CD4-positive, alpha-beta T cell treated with Interleukin-17A for 4 hours (primary cell): ENCODE data around the gene IL12B.
"Not testable (repeated sequence)": the region's sequence is repeated elsewhere in the genome, so short reads cannot be mapped to it uniquely, and the experiment has no call there.

Experiments
- DNase-seq: peaks from one replicate; pipeline ENCODE4 v3.0.0-alpha.2; 2020; ENCODE audit warnings: mixed read lengths

IL12B gene

DNA sequence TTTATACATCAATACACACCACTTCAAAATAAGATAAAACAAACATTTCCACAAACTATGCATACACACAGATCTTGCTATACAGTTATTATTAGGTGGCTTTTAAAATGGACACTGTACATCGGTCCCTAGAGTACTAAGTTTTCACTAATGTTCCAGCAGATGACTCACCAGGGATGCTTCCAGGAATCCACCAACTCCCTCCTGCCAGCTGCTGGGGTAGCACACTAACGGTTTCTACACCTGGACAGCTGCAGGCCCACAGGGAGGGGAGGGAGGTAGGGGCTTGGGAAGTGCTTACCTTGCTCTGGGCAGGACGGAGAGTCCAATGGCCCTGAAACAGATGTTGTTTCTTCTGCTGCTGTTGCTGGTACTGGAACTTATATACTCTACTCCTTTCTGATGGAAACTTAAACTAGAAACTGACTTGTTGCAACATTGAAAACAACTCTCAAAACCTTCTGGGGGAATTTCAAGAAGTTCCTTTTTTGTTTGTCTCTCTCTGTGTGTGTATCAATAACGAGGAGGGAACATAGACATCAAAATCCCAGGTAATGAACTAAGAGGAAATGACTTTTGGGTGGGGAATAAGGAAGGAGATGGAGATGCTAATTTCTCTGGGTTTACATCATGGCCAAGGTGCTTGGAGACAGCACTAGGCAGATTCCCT, at the start of gene IL12B:
Gene IL12B, minus strand, starts transcription at position 357 of the 670 bp plus-strand sequence. CDS start 3,705 bp downstream, outside the sequence.
- DNase-seq: no peak

DNA sequence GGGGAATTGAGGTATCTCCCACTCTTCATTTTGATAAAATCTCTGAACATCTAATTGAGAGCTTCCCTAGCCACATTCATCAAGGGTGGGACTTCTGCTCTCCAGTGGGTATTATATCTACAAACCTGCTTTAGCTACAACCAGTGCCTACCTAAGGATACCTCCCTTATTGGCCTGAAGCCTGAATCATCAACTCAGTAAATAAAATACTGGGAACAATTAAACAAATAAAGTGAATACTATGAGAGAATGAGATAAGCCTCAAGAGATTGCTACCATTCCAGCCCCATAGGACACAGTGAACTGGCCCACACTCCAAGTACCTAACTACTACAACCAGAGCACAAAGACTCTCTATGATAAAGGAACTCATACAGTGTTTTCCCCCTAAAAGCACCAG, 47.4 kb upstream of the IL12B start:
- no peak for DNase-seq

DNA sequence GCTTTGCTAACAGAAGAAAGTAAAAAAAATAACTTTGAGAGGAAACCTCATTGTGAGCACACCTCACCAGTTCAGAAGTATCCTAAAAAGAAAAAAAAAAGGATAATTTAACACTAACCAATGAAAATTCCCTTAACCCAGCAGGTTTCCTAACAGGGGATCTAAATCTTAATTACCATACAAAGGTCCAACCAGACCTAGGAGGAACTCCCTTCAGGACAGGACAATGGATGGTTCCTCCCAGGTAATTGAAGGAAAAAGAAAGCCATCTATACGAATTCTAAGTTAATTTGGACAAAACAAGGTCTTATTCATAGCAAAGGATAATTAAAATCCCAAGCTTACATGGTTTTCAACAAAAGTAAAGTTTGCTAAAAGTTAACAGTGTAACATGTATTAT, 37.6 kb upstream of the IL12B start:
- not testable (repeated sequence) for DNase-seq

DNA sequence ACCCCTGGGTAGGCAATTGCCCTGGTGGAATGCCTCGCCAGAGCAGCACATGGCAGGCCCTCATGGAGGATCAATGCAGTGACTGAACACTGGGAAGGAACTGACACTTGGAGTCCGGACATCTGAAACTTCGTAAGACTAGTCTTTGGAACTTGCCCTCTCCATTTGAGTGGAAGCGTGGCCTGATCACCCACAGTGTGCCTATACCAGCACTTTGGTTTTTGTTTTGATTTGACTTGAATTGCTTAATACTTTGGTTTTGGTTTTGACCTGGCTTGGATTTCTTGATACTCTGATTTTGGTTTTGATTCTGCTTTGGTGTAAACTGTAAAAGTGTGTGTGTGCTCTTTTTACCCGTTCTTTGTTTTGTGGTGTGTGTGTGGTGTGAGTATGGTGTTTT, 36.5 kb upstream of the IL12B start:
- not testable (repeated sequence) for DNase-seq

DNA sequence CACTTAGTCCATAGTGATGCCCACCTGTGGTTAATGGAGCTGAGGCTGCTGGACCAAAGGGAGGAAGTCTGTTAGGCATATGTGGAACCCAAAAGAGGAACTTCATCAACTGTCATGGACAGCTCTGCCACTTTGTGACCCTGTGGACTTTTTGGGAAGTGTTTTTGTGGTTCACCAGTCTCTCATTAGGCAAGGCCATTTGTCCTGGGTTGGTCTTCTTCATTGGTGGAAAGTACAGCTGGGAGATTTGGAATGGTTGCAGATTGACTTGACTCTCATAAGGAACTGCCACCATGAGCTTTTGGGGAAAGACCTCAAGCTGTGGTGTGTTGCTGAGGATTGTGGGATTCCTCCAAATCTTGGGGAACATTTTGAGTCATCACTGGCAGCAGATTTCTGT, 31.9 kb upstream of the IL12B start:
- no peak for DNase-seq

DNA sequence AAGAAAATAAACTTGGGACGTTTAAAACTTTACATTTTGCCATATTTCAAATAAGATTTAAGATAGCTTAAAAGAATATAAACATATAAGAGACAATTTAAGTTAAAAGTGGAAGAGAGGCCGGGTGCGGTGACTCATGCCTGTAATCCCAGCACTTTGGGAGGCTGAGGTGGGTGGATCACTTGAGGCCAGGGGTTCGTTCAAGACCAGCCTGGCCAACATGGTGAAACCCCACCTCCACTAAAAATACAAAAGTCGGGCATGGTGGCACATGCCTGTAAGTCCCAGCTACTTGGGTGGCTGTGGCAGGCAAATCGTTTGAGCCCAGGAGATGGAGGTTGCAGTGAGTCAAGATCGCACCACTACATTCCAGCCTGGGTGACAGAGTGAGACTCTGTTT, 29.6 kb upstream of the IL12B start:
- DNase-seq: not testable (repeated sequence)

DNA sequence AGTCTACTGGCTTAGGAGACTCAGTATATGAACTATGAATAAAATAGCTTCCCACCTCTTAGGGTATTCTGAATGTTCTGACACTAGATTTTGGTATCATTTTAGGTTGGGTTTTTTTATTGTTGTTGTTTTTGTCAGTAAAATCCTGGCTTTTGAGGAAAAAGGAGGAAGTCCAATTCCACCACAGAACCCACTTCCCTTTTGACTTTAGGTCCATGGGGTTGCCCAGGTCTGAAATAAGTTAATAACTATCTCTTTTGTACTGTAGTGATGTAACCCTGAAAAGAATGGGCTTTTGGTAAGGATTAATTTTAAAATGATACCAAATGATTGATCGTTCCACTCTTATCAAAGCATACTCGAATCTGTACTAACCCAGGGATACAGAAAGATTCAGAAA, 29.1 kb upstream of the IL12B start:
- DNase-seq: no peak

DNA sequence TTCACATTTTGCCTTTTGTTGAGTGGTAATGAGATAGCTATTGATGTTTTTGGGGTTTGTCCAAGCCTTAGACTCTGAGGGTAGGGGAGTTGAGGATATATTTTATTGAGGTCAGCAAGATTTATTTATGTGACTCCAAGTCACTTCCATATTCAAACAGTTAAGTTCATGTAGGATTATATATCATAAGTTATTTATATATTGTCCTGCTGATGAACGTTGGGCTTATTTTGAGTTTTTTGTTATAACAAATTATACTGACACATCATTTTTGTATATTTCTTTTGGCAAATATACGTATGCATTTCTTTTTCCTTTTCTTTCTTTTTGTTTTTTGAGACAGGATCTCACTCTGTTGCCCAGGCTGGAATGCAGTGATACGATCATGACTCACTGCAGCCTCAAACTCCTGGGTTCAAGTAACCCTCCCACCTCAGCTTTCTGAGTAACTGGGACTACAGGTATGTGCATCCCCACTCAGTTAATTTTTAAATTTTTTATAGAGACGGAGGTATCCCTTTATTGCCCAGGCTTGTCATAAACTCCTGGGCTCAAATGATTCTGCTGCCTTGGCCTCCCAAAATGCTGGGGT, 23.5 kb upstream of the IL12B start:
- no peak for DNase-seq

DNA sequence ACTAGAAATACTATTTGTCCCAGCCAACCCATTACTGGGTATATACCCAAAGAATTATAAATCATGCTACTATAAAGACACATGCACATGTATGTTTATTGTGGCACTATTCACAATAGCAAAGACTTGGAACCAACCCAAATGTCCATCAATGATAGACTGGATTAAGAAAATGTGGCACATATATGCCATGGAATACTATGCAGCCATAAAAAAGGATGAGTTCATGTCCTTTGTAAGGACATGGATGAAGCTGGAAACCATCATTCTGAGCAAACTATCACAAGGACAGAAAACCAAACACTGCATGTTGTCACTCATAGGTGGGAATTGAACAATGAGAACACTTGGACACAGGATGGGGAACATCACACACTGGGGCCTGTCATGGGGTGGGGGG, 20.4 kb upstream of the IL12B start:
- DNase-seq: not testable (repeated sequence)

DNA sequence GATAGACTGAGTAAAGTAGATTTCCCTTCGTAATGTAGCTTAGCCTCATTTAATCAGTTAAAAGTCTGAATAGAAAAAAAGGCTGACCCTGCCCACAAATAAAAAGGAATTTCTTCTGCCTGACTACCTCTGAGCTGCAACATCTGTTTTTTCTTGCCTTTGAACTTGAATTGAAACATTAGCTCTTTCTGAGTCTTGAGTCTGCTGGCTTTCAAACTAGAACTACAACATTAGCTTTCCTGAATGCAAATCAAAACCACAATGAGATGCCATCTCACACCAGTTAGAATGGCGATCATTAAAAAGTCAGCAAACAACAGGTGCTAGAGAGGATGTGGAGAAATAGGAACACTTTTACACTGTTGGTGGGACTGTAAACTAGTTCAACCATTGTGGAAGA, 19.9 kb upstream of the IL12B start:
- DNase-seq: not testable (repeated sequence)

DNA sequence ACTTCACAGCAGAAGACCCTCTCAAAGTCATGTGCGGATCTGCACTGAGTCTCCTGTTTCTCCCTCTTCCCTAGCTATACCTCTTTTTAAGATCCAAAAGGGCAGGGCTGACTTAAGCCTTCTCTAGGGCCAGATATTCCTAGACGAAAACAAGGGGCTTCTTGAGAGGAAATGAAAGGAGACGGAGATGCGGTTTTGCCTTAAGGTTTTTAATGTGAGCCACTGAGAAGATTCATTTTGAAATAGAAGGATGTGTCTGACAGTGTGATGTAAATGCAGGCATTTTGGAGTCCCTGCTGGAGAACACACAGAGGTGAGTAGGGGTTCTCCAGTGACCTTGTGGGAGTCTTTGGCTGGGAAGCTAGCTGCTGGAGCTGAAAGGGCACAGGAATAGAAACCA, 15.6 kb upstream of the IL12B start:
- no peak for DNase-seq

DNA sequence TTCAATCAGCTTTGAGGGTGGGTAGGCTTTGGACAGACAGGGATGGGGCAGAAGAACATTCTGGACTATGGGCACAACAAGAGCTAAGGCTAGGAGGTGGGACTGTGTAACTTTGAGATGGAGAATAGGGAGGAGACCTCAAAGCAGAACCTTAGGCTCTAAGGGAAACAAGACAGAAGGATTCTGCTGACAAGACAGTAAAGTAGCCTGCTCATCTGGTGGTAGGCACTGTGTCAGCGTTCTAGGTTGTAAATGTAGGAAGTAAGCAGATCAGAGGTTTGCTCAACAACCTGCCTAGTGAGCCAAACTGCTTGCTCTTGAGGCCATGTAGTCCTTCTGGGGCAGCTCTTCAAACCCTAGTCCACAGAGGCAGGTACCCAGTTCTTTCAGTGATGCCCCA, 15.0 kb upstream of the IL12B start:
- DNase-seq: no peak

DNA sequence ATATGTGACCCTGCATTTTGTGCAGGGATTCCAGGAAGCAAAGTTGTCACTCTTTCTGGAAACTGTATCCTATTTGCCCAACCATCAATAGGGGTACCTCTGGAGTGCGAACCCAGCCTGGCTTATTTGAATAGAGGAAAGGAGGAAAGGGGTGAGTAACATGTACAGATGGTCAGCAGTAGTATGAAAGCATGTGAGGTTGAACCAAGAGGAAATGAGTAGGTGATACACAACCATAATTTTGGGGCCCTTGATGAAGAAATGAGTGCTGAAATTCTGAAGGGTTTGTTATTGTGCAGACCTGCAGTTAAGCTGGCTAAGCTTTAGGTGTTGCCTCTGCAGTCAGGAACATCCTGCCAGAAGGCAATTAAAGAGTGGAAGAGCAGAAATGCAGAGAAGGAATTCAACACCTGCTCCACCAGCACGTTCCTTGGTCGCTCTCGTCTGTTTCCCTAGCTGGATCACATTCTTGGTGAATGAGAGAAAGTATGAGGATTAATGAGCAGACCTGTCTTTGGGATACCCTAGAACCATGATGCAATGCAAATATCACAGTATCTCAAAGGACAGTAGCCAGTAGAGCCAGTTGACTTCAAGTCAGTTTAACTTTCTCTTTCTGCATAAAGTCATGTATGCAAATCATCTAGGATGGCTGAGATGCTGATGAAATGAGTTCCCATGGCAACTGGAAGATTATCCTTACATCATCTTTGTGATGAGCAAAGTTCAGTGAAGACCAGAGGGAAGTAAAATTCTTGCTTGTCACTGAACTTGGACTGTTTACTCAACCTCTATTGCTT, 13.2 kb upstream of the IL12B start:
- no peak for DNase-seq

DNA sequence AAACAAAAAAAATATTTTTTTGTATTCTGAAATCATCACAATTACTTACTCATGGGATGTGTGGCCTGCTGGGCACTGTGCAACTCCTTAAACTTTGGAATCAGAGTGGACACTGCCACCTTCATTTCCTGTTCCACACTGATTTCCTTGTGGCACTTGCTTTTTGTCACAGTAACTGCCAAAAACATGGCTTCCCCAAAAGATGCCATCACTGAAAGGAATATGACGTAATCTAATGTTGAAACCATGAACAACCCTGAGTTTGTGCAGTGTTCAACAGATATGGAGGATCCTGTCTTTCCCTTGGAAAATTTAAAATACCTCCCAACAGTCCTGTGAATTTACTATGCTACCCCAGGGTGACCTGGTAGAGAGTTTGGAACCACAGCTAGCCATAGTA, 12.6 kb upstream of the IL12B start:
- DNase-seq: no peak

DNA sequence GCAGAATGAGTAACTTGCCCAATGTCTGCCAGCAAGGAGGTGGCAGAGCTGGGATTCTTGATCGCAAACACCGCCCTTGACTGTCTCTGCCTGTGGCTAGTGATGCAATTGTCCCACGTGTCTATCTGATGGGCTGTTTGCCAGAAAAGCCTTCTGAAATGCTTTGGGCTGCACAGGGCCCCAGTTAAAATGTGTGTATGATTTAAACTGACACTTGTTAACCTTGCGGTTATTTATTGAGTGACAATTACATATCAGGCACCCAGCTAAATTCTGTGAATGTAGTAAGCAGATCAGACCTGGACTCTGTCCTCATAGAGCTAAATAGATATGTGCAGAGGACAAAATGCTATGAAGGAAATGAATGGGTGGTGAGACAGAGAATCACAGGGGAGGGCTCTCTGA, 11.6 kb upstream of the IL12B start:
- peak; percentile 66 for DNase-seq

DNA sequence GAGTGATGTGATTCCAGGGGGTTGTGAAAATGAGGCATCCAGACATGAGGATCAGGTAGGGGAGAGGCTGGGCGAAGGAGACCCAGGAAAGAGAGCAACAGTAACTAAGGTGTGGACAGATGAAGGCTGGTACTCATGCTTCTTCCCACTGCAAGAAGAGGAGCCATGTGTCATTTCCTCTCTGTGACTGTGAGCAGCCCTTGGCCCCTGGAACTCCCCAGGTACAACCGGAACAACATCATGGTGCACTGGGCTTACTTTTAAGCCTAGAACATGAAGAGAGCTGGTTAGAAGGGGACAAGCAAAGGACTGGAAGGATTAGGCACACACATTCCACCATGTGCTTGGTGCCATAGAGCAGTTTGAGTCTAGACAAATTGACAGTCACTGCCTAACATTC, 10.9 kb upstream of the IL12B start:
- DNase-seq: peak; percentile 13

DNA sequence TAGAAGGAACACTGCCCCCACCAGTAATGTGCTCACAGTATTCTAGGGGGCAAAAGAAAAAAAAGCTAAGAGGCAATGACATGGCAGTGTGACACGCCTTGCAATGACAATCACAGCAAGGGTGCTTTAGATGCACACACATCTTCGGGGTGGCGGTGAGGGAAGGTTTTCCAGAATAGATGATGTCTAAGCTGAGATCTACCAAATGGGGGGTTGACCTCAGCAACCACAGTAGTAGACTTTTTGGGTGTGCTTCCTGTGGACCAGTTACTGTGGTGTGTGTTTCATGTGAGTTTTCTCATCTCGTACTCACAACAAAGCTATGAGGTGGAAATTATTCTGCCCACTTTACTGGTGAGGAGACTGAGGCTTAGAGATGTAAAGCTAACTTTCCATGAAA, 10.2 kb upstream of the IL12B start:
- DNase-seq: peak; percentile 16

DNA sequence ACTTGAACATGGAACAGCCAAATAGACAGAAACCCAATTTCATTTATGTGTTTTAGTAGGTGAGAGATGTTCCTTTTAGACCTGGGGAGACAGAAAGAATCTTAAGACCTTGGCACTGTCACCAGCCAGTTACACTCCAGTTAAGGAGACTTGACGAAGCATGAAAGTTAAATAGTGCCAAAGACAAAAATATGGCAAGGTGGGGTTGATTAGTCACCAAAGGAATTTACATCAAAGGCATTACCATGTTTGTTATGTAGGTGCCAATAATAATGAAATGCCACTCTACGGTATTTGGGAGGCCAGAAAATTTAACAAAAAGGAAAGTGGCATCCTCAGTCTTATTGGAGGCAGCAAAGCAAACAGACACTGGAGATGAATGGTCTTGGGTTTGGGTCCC, 9.2 kb upstream of the IL12B start:
- DNase-seq: no peak

DNA sequence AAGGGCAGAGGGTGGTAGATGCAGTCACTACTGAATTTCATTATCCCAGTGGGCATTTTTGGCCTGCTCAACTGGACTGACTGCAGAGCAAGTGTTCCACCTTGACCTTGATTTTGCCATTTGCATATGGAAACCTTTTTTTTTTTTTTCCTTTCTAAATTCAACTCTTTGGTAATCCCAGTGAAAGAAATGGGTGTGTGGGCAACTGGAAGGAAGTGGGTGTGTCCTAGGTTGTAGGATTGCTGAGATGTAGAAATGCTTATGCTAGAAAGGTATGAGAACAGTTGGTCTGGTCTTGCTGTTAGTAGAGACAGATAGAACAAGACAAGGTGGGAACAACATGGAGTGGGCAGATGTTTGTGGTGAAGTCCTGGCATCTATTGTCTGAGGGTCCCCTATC, 7.8 kb upstream of the IL12B start:
- DNase-seq: no peak

DNA sequence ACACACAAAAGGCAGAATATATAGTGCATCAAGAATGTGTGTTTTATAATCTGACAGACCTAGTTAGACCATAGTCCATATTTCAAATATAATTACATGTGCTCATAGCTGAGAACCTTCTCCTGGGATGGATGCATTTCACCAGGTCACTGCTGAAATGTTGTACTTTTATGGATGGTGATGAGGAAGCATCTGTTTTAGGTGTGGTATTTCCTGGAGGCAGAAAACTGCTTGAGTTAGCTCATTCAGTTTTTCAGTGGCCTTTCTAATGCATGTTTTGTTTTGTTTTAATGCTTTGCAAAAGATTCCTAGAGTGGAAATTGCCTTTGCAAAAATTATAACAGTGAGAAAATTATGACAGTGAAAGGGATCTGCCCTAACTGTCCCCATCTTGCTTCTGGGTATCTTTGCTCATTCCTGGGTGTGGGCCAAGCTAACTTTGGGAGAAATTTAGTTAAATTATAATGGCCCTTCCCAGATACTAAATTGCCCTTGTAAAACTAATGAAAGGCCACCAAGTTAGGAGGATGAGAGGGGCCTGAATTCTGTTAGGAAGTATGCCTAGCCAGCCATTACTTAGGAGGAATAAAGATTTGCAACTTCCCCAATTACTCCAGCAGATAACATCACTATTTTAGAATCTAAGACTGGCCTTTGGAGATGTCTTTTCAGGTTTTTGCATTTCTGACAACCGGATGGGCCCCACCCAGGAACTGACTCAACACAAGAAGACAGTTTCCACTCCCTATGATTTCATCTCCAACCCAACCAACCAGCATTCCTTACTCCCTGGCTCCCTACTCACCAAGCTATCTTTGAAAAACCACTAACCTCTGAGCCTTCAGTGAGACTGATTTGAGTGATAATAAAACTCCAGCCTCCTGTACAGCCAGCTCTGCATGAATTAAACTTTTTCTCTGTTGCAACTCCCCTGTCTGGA, 7.0 kb upstream of the IL12B start:
- DNase-seq: peak; percentile 61

DNA sequence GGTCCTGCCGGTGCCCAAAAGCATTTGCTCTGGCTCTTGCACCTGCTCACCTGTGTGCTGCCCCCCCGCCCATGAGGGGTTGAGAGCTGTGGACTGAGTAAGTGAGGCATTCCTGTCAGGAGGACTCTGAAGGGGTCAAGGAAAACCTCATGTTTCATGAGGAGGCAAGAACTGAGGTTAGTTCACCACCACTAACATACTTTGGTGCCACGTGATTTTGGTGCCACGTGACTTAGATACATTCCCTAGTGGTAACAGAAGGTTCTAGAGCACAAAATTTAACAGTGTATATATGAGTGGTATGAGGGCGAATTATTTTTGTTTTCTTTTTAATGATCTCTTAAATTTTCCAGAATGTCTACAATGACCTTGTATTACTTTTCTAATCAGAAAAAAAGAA, 6.3 kb upstream of the IL12B start:
- no peak for DNase-seq

DNA sequence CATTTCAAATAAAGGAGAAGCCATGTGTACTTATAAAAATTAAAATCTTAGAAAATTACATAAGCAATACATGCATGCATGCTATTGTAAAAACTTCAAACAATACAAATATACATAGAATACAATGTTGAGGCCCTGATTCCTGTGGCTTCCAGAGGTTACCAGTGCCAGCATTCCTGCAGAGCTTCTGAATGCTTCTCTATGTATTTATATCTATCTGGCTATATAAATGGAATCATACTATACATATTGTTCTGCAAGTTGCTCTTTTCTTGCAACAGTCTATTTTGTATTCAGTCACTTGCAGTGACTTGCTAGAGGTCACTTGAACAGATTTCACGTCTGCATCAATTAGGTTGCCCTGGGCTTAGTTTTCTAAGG, 3.2 kb upstream of the IL12B start:
- DNase-seq: no peak
